Uterus (tissue), 4 donors: Measurements from ENCODE around the gene SEC63. TPM values are rescaled to one million over a fixed set of nuclear protein-coding genes. Genes with fewer than 3 reads are reported as not detected.

ENCODE experiments used
- DNase-seq, 2 donors: peaks; one replicate each; pipeline ENCODE4 v3.0.0-alpha.2; 2019 to 2020
- H3K27ac ChIP-seq, 2 donors: fragments of 200-600 bp; sonication (generic); 1 replicate in 1 of 2; 2 replicates in 1 of 2; pipeline ENCODE4 v1.5.1; 2016 to 2018
- H3K27me3 ChIP-seq, 2 donors: fragments of 200-600 bp; sonication (generic); one replicate each; pipeline ENCODE4 v1.5.1; 2018 to 2019; ENCODE audit warnings: control low read depth in 1 of 2
- H3K36me3 ChIP-seq, 2 donors: fragments of 200-600 bp; sonication (generic); one replicate each; pipeline ENCODE4 v1.5.1; 2019; ENCODE audit warnings: control low read depth in 1 of 2
- H3K4me1 ChIP-seq, 2 donors: fragments of 200-600 bp; sonication (generic); one replicate each; pipeline ENCODE4 v1.5.1; 2018 to 2019; ENCODE audit warnings: control low read depth in 1 of 2
- H3K4me3 ChIP-seq, 2 donors: fragments of 200-600 bp; sonication (generic); 1 replicate in 1 of 2; 2 replicates in 1 of 2; pipeline ENCODE4 v1.5.1; 2018 to 2019; ENCODE audit warnings: mild to moderate bottlenecking in 1 of 2
- H3K9me3 ChIP-seq, 2 donors: fragments of 200-600 bp; sonication (generic); one replicate each; pipeline ENCODE4 v1.5.1; 2019; ENCODE audit warnings: control low read depth in 1 of 2
- CTCF ChIP-seq, 4 experiments: fragments of 200-600 bp in 2 of 4; fragments of 450-650 bp in 2 of 4; sonication (generic) in 2 of 4; IDR thresholded peaks; one replicate each; pipeline ENCODE4 v1.5.1; 2016 to 2019; ENCODE audit warnings: antibody characterized with exemption in 4 of 4, mild to moderate bottlenecking in 2 of 4, moderate library complexity in 1 of 4
- POLR2A ChIP-seq, 2 donors: fragments of 450-650 bp; IDR thresholded peaks; one replicate each; pipeline ENCODE4 v1.6.1; 2016; ENCODE audit warnings: antibody characterized with exemption in 2 of 2, mild to moderate bottlenecking in 1 of 2, moderate library complexity in 1 of 2
- intact Hi-C: fragments of 100-400 bp; cut with DNase I; formaldehyde crosslinking; loops from one replicate; pipeline ENCODE4 v1.15.1; 2023; ENCODE audit warnings: low total_unique reads
- total RNA-seq, 4 donors: library from RNA; depleted of rRNA in 3 of 4; stranded (reverse); fragments of >200 nt in 3 of 4; gene quantifications; one replicate each; pipeline versions ENCODE4 v1.1.0 to v1.2.4, GENCODE V29; 2014 to 2023
- donor health status: DM: yes; HTN: yes; CAD: no.

Gene SEC63
- total RNA-seq, 4 donors from 2014 or later, result 24.8 to 134 (median 44.4) TPM

GRCh38 chr6:107847844-107848802, 109.9 kb downstream of the SEC63 start:
- H3K36me3 ChIP-seq, result no peaks in the 10 kb centered on the region
- H3K9me3 ChIP-seq, result no peaks in the 10 kb centered on the region
- peak overlapping the region in 1 of 2 donors; percentile 39 for H3K4me3 ChIP-seq
- DNase-seq, result peak; percentile 79 to 89
- no peaks in the 10 kb centered on the region for H3K4me1 ChIP-seq
- intact Hi-C loops, result loop anchor here (5.0 kb wide), 1 partner anchor 171 kb away; no protein-coding TSS in a partner anchor
- no peak for TF ChIP-seq POLR2A (IDR thresholded peaks at IDR 0.05)
- TF ChIP-seq CTCF (IDR thresholded peaks at IDR 0.05), result peak; percentile 88 to 97 (median 92)
- H3K27me3 ChIP-seq, result no peaks in the 10 kb centered on the region
- no peak overlapping the region for H3K27ac ChIP-seq

GRCh38 chr6:107846262-107846795, 111.7 kb downstream of the SEC63 start:
- H3K4me1 ChIP-seq, result no peaks in the 10 kb centered on the region
- no peak overlapping the region for H3K27ac ChIP-seq
- no peak for TF ChIP-seq POLR2A (IDR thresholded peaks at IDR 0.05)
- TF ChIP-seq CTCF (IDR thresholded peaks at IDR 0.05), result no peak
- no peaks in the 10 kb centered on the region for H3K27me3 ChIP-seq
- intact Hi-C loops, result loop anchor here (5.0 kb wide), 1 partner anchor 169 kb away; no protein-coding TSS in a partner anchor
- H3K9me3 ChIP-seq, result no peaks in the 10 kb centered on the region
- DNase-seq, result no peak
- no peak overlapping the region for H3K4me3 ChIP-seq
- no peaks in the 10 kb centered on the region for H3K36me3 ChIP-seq

GRCh38 chr6:107845777-107846176, 112.2 kb downstream of the SEC63 start:
- H3K27me3 ChIP-seq, result no peaks in the 10 kb centered on the region
- no peak for TF ChIP-seq POLR2A (IDR thresholded peaks at IDR 0.05)
- no peak for TF ChIP-seq CTCF (IDR thresholded peaks at IDR 0.05)
- H3K4me1 ChIP-seq, result no peaks in the 10 kb centered on the region
- H3K9me3 ChIP-seq, result no peaks in the 10 kb centered on the region
- intact Hi-C loops, result loop anchor here (5.0 kb wide), 1 partner anchor 168 kb away; no protein-coding TSS in a partner anchor
- DNase-seq, result no peak
- H3K4me3 ChIP-seq, result no peak overlapping the region
- no peaks in the 10 kb centered on the region for H3K36me3 ChIP-seq
- no peak overlapping the region for H3K27ac ChIP-seq

GRCh38 chr6:107843400-107843799, 114.6 kb downstream of the SEC63 start:
- intact Hi-C loops, result no loop called here
- H3K36me3 ChIP-seq, result no peaks in the 10 kb centered on the region
- H3K27me3 ChIP-seq, result no peaks in the 10 kb centered on the region
- DNase-seq, result no peak
- no peak overlapping the region for H3K4me3 ChIP-seq
- no peak overlapping the region for H3K27ac ChIP-seq
- no peaks in the 10 kb centered on the region for H3K4me1 ChIP-seq
- TF ChIP-seq POLR2A (IDR thresholded peaks at IDR 0.05), result no peak
- TF ChIP-seq CTCF (IDR thresholded peaks at IDR 0.05), result no peak
- no peaks in the 10 kb centered on the region for H3K9me3 ChIP-seq

GRCh38 chr6:107841275-107841670, 116.7 kb downstream of the SEC63 start:
- H3K4me3 ChIP-seq, result no peak overlapping the region
- no peaks in the 10 kb centered on the region for H3K27me3 ChIP-seq
- no peak for DNase-seq
- H3K27ac ChIP-seq, result no peak overlapping the region
- intact Hi-C loops, result no loop called here
- no peaks in the 10 kb centered on the region for H3K9me3 ChIP-seq
- H3K36me3 ChIP-seq, result no peaks in the 10 kb centered on the region
- H3K4me1 ChIP-seq, result no peaks in the 10 kb centered on the region
- TF ChIP-seq POLR2A (IDR thresholded peaks at IDR 0.05) (no peak), CTCF (IDR thresholded peaks at IDR 0.05) (no peak)
